H9 (cell line): Measurements from ENCODE around the gene IL18R1. TPM values are rescaled to one million over a fixed set of nuclear protein-coding genes. Genes with fewer than 3 reads are reported as not detected.

ENCODE experiments used
- DNase-seq: peaks from one replicate; pipeline ENCODE4 v3.0.0-alpha.2; 2017
- H2AFZ ChIP-seq: one replicate; pipeline ENCODE4 v1.6.1; 2013; ENCODE audit warnings: mild to moderate bottlenecking, low read length, control low read depth, moderate library complexity
- H2AK5ac ChIP-seq: 2 replicates; pipeline ENCODE4 v1.6.1; 2013; ENCODE audit warnings: low read length, control low read depth, mixed read lengths; ENCODE audit not compliant: insufficient read length
- H2BK120ac ChIP-seq: one replicate; pipeline ENCODE4 v1.6.1; 2013; ENCODE audit warnings: low read depth, mild to moderate bottlenecking, low read length, control low read depth, inconsistent platforms; ENCODE audit not compliant: poor library complexity, severe bottlenecking
- H2BK12ac ChIP-seq: 2 replicates; pipeline ENCODE4 v1.6.1; 2013; ENCODE audit warnings: low read length, control low read depth, mixed read lengths, low read depth; ENCODE audit not compliant: insufficient read length
- H2BK15ac ChIP-seq: 2 replicates; pipeline ENCODE4 v1.6.1; 2013; ENCODE audit warnings: low read depth, low read length, control low read depth
- H2BK20ac ChIP-seq: one replicate; pipeline ENCODE4 v1.6.1; 2013; ENCODE audit warnings: low read depth, mild to moderate bottlenecking, low read length, control low read depth, inconsistent platforms; ENCODE audit not compliant: poor library complexity, severe bottlenecking
- H2BK5ac ChIP-seq: 2 replicates; pipeline ENCODE4 v1.6.1; 2013; ENCODE audit warnings: low read length, control low read depth, mixed read lengths; ENCODE audit not compliant: insufficient read length
- H3K14ac ChIP-seq: 2 replicates; pipeline ENCODE4 v1.6.1; 2013; ENCODE audit warnings: low read length, control low read depth; ENCODE audit not compliant: insufficient read depth
- H3K18ac ChIP-seq: 2 replicates; pipeline ENCODE4 v1.6.1; 2013; ENCODE audit warnings: low read depth, mild to moderate bottlenecking, mixed read lengths, low read length, control low read depth; ENCODE audit not compliant: insufficient read length
- H3K23ac ChIP-seq: 2 replicates; pipeline ENCODE4 v1.6.1; 2013; ENCODE audit warnings: low read length, control low read depth, mixed read lengths, low read depth; ENCODE audit not compliant: insufficient read length
- H3K23me2 ChIP-seq: 2 replicates; pipeline ENCODE4 v1.6.1; 2013; ENCODE audit warnings: low read depth, mild to moderate bottlenecking, mixed read lengths, low read length, control low read depth; ENCODE audit not compliant: insufficient read length, poor library complexity, severe bottlenecking
- H3K27ac ChIP-seq: 2 replicates; pipeline ENCODE4 v1.5.1; 2013; ENCODE audit warnings: low read length, control low read depth, mixed read lengths, low read depth; ENCODE audit not compliant: insufficient read length
- H3K27me3 ChIP-seq: 2 replicates; pipeline ENCODE4 v1.6.1; 2013; ENCODE audit warnings: low read length, control low read depth, inconsistent platforms; ENCODE audit not compliant: insufficient read depth
- H3K4ac ChIP-seq: 2 replicates; pipeline ENCODE4 v1.6.1; 2013; ENCODE audit warnings: low read depth, mild to moderate bottlenecking, control low read depth, inconsistent platforms, low read length, moderate library complexity
- H3K4me1 ChIP-seq: 2 replicates; pipeline ENCODE4 v1.6.1; 2013; ENCODE audit warnings: low read length, control low read depth, inconsistent platforms; ENCODE audit not compliant: insufficient read depth
- H3K4me2 ChIP-seq: 2 replicates; pipeline ENCODE4 v1.6.1; 2013; ENCODE audit warnings: low read length, control low read depth, mixed read lengths; ENCODE audit not compliant: insufficient read length, insufficient read depth
- H3K56ac ChIP-seq: 2 replicates; pipeline ENCODE4 v1.6.1; 2013; ENCODE audit warnings: low read depth, mild to moderate bottlenecking, mixed read lengths, low read length, control low read depth; ENCODE audit not compliant: insufficient read length
- H3K79me1 ChIP-seq: 2 replicates; pipeline ENCODE4 v1.6.1; 2013; ENCODE audit warnings: low read depth, mild to moderate bottlenecking, moderate library complexity, low read length, control low read depth, inconsistent platforms; ENCODE audit not compliant: insufficient read depth, poor library complexity, severe bottlenecking
- H3K79me2 ChIP-seq: 2 replicates; pipeline ENCODE4 v1.6.1; 2013; ENCODE audit warnings: low read length, control low read depth, inconsistent platforms; ENCODE audit not compliant: insufficient read depth
- H3K9ac ChIP-seq: 2 replicates; pipeline ENCODE4 v1.6.1; 2013; ENCODE audit warnings: low read length, control low read depth, mixed read lengths; ENCODE audit not compliant: insufficient read length; ENCODE audit errors: extremely low read depth
- H3K9me3 ChIP-seq: one replicate; pipeline ENCODE4 v1.6.1; 2013; ENCODE audit warnings: low read depth, low read length, inconsistent platforms; ENCODE audit not compliant: control insufficient read depth
- H3T11ph ChIP-seq: one replicate; pipeline ENCODE4 v1.6.1; 2013; ENCODE audit warnings: mild to moderate bottlenecking, low read length, control low read depth, inconsistent platforms
- H4K20me1 ChIP-seq: one replicate; pipeline ENCODE4 v1.6.1; 2013; ENCODE audit not compliant: control insufficient read depth, insufficient read length, insufficient read depth
- H4K5ac ChIP-seq: 2 replicates; pipeline ENCODE4 v1.6.1; 2013; ENCODE audit warnings: low read depth, mild to moderate bottlenecking, mixed read lengths, low read length, control low read depth; ENCODE audit not compliant: insufficient read length
- H4K8ac ChIP-seq: replicated peaks from 2 replicates; pipeline ENCODE4 v1.6.1; 2013; ENCODE audit warnings: low read length, control low read depth, mixed read lengths, low read depth; ENCODE audit not compliant: insufficient read length
- H4K91ac ChIP-seq: 2 replicates; pipeline ENCODE4 v1.6.1; 2013; ENCODE audit warnings: low read depth, mild to moderate bottlenecking, moderate library complexity, mixed read lengths, low read length, control low read depth; ENCODE audit not compliant: insufficient read length
- H3K27ac Mint-ChIP-seq, 3 experiments: 2 replicates in 2 of 3; 3 replicates in 1 of 3; pipeline ENCODE4 v1.8.0; 2020 to 2021; ENCODE audit warnings: mixed read lengths in 3 of 3, mild to moderate bottlenecking in 1 of 3, moderate library complexity in 1 of 3
- H3K27me3 Mint-ChIP-seq: 2 replicates; pipeline ENCODE4 v1.8.0; 2021; ENCODE audit warnings: low read depth, mild to moderate bottlenecking, moderate library complexity, mixed read lengths
- H3K36me3 Mint-ChIP-seq, 3 experiments: 2 replicates in 2 of 3; 3 replicates in 1 of 3; pipeline ENCODE4 v1.8.0; 2020 to 2021; ENCODE audit warnings: low read depth in 3 of 3, mixed read lengths in 3 of 3; ENCODE audit not compliant: insufficient read depth in 1 of 3
- H3K4me1 Mint-ChIP-seq, 2 experiments: 2 replicates each; pipeline ENCODE4 v1.8.0; 2020; ENCODE audit warnings: mixed read lengths in 2 of 2
- H3K4me3 Mint-ChIP-seq, 2 experiments: 2 replicates in 1 of 2; 3 replicates in 1 of 2; pipeline ENCODE4 v1.8.0; 2020 to 2021; ENCODE audit warnings: mild to moderate bottlenecking in 2 of 2, mixed read lengths in 2 of 2, moderate library complexity in 1 of 2
- H3K9me3 Mint-ChIP-seq, 2 experiments: 2 replicates in 1 of 2; 3 replicates in 1 of 2; pipeline ENCODE4 v1.8.0; 2020; ENCODE audit warnings: mild to moderate bottlenecking in 2 of 2, mixed read lengths in 2 of 2, moderate library complexity in 1 of 2
- CTCF ChIP-seq: fragments of 200-600 bp; sonication (generic); conservative IDR thresholded peaks from 3 replicates; pipeline ENCODE4 v1.8.0; 2021; ENCODE audit warnings: antibody characterized with exemption, mild to moderate bottlenecking
- WGBS: extraction: QIAGEN DNeasy Blood & Tissue Kit; methylation state at CpG from one replicate; pipeline ENCODE4 v1.1.7; 2013; ENCODE audit warnings: missing lambda C conversion rate, low lambda C conversion rate, mixed read lengths; ENCODE audit not compliant: insufficient read length; ENCODE audit errors: extremely low coverage; 5-methylcytosine and 5-hydroxymethylcytosine counted together
- total RNA-seq: library from RNA; stranded (reverse); gene quantifications from 2 replicates; pipeline ENCODE4 v1.2.1, GENCODE V29; 2021

The IL18R1 gene
- total RNA-seq, 1 experiment from 2014 or later: not detected

DNA sequence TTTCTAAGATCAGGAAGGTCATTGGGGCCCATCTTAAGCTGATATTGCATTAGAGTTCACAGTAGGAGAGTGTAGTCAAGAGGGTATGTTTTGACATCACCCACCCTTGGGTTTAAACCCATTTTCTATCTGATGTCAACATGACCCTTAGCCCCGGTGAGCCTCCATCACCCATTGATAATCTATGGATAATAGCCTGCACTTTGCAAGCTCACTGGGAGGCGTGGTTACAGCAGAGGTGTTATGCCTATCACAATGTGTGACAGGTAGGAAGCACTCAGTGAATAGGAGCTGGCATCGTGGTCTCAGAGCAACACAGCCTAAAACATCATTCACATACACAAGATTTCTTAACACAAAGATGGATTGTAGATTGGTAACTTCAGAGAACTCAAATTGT lies 88.6 kb downstream of the IL18R1 start:
- H3K27ac ChIP-seq: no peak overlapping the region
- H3K79me2 ChIP-seq: no peaks in the 10 kb centered on the region
- no peak overlapping the region for H2BK12ac ChIP-seq
- WGBS: no CpG with 5 or more reads among the region's 3 CpGs
- no peak overlapping the region for H3K9ac ChIP-seq
- no peak overlapping the region for H3K56ac ChIP-seq
- no peak overlapping the region for H3K18ac ChIP-seq
- H2BK20ac ChIP-seq: no peak overlapping the region
- H3K23ac ChIP-seq: no peak overlapping the region
- no peak overlapping the region for H2AFZ ChIP-seq
- no peak overlapping the region for H3K27ac Mint-ChIP-seq
- no peaks in the 10 kb centered on the region for H3K4me1 ChIP-seq
- no peak overlapping the region for H4K8ac ChIP-seq
- H3K36me3 Mint-ChIP-seq: no peaks in the 10 kb centered on the region
- H4K20me1 ChIP-seq: no peaks in the 10 kb centered on the region
- H3K4ac ChIP-seq: no peak overlapping the region
- no peak overlapping the region for H2BK15ac ChIP-seq
- no peaks in the 10 kb centered on the region for H3K23me2 ChIP-seq
- H3K4me2 ChIP-seq: no peak overlapping the region
- H3K27me3 Mint-ChIP-seq: peaks cover 2% of the 10 kb centered on the region; the same call in 1 of the 2 replicates
- H2BK120ac ChIP-seq: no peak overlapping the region
- H2AK5ac ChIP-seq: no peak overlapping the region
- H4K5ac ChIP-seq: no peak overlapping the region
- no peaks in the 10 kb centered on the region for H3K27me3 ChIP-seq
- no peak overlapping the region for H3T11ph ChIP-seq
- no peak overlapping the region for H3K14ac ChIP-seq
- no peaks in the 10 kb centered on the region for H3K79me1 ChIP-seq
- DNase-seq: no peak
- no peak for TF ChIP-seq CTCF
- no peaks in the 10 kb centered on the region for H3K9me3 Mint-ChIP-seq
- no peak overlapping the region for H3K4me3 Mint-ChIP-seq
- H4K91ac ChIP-seq: no peak overlapping the region
- no peaks in the 10 kb centered on the region for H3K9me3 ChIP-seq
- no peak overlapping the region for H2BK5ac ChIP-seq
- H3K4me1 Mint-ChIP-seq: no peaks in the 10 kb centered on the region; a peak in 1 of 4 replicates
